Epithelial cell of proximal tubule (primary cell): ENCODE measurements around the gene PRMT9. TPM values are rescaled to one million over a fixed set of nuclear protein-coding genes. Genes with fewer than 3 reads are reported as not detected.

Experiments
- DNase-seq: peaks from one replicate; pipeline ENCODE4 v3.0.0-alpha.2; 2011; ENCODE audit warnings: low read depth
- H3K4me3 ChIP-seq: 2 replicates; pipeline ENCODE4 v1.5.1; 2011; ENCODE audit warnings: low read depth, mild to moderate bottlenecking, low read length
- total RNA-seq: library from RNA; depleted of rRNA; stranded (reverse); fragments of >200 nt; gene quantifications from 2 replicates; pipeline ENCODE4 v1.2.3, GENCODE V29; 2015
- TF ChIP-seq, protein P1 (sequence below): conservative IDR thresholded peaks from 2 replicates; pipeline ENCODE4 v1.5.1; 2012; ENCODE audit warnings: low read depth, mild to moderate bottlenecking, low read length

PRMT9 gene
- total RNA-seq, 1 donor from 2014 or later: 6.5 TPM

DNA sequence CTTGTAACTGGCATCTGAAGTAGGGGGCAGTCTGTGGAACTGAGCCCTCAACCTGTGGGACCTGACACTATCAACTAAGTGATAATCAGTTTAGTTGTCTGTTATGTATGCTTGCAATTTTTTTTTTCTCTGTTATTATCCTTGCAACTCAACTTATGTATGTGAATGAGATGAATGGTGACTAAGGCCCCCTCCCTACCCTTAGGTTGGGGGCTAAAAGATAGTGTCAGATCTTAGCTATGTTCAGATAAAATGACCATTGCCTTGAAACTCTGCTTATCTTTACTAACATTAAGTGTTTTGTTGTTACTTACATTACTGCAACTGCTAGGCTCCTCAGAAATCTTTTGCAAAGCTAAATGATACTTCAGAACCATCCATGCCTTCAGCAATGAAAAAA, 35.3 kb downstream of the PRMT9 start:
- H3K4me3 ChIP-seq: no peak overlapping the region
- DNase-seq: no peak
- TF ChIP-seq, protein P1, sequence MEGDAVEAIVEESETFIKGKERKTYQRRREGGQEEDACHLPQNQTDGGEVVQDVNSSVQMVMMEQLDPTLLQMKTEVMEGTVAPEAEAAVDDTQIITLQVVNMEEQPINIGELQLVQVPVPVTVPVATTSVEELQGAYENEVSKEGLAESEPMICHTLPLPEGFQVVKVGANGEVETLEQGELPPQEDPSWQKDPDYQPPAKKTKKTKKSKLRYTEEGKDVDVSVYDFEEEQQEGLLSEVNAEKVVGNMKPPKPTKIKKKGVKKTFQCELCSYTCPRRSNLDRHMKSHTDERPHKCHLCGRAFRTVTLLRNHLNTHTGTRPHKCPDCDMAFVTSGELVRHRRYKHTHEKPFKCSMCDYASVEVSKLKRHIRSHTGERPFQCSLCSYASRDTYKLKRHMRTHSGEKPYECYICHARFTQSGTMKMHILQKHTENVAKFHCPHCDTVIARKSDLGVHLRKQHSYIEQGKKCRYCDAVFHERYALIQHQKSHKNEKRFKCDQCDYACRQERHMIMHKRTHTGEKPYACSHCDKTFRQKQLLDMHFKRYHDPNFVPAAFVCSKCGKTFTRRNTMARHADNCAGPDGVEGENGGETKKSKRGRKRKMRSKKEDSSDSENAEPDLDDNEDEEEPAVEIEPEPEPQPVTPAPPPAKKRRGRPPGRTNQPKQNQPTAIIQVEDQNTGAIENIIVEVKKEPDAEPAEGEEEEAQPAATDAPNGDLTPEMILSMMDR: no peak

DNA sequence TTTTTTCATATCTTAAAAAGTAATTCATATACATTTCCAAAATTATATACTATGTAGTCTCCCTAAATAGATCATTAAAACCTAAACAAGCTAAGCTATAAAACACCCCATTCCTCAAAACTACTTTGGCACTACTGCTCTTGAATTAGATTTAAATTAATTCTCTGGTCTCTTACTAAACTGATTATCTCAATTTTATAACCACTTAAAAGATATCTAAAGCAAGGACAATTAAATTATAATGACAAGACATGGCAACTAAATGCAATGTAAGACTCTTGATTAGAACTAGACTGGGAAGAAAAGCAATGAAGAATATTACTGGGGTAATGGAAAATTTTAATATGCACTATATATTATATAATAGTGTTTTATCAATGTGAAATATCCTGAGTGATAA, 38.9 kb downstream of the PRMT9 start:
- DNase-seq: no peak
- no peak overlapping the region for H3K4me3 ChIP-seq
- TF ChIP-seq, protein P1: no peak

DNA sequence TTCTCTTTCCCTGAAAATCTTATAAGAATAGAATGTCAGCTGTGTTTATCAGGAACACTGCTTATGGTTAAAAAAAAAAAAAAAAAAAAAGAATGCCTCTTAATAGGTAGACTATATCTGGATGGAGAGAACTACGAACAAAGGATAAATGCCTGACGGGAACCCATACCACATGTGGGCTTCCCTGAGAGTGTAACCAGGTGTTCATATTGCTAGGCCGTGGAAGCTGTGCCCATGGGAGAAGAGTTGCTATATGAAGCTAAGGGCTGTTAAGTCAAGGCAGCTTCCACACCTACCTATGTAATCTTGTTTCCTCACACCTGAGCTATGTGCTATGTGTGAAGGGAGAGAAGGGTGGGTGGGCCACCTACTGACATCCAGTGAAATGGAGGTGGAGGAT, 39.5 kb downstream of the PRMT9 start:
- TF ChIP-seq, protein P1: no peak
- DNase-seq: no peak
- H3K4me3 ChIP-seq: no peak overlapping the region

DNA sequence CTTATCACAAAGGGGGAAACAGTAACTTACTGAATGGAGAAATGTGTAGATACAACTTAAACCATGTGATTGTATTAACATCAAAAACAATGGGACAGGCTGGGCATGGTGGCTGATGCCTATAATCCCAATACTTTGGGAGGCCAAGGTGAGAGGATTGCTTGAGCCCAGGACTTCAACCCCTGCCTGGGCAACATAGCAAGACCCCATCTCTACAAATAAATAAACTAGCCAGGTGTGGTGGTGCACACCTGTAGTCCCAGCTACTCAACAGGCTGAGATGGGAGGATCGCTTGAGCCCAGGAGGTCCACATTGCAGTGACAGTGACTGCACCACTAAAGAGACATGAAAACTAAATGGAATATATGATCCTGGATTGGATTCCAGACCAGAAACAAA, 40.3 kb downstream of the PRMT9 start:
- TF ChIP-seq, protein P1: no peak
- no peak overlapping the region for H3K4me3 ChIP-seq
- no peak for DNase-seq

DNA sequence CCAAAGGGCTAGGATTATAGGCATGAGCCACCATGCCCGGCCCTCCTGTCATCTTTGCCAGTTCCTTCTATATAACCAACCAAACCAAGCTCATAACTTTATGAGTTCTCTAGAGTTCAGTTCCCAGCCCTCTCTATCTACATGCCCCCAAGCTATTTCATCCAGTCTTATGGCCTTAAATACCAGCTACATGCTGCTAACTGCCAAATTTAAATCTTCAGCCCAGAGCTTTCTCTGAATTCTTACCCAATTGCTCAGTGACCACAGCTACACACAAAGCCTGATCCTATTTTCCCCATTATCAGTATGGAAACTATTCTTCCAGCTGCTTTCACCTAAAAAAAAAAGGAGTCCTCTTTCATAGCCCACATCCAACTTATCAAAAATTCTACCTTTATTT, 43.6 kb downstream of the PRMT9 start:
- TF ChIP-seq, protein P1: no peak
- H3K4me3 ChIP-seq: no peak overlapping the region
- DNase-seq: no peak

DNA sequence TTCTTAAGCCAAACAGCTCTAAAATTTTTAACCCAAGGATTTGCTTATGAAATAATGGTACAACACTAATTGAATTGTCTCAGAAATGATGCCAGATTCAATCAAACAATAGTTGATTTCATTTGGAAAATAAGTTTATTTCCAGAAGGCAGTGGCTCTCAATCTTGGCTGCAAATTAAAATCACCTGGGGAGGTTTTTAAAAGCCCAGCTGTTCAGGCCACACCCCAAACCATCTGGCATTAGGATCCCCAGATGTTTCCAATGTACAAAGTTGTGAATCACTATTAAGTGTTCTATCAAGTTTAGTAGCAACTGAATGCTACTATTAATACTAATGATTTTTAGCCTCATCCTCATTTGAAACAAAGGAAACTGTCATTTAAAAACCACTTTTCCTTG, 44.6 kb downstream of the PRMT9 start:
- H3K4me3 ChIP-seq: no peak overlapping the region
- DNase-seq: no peak
- TF ChIP-seq, protein P1: no peak

DNA sequence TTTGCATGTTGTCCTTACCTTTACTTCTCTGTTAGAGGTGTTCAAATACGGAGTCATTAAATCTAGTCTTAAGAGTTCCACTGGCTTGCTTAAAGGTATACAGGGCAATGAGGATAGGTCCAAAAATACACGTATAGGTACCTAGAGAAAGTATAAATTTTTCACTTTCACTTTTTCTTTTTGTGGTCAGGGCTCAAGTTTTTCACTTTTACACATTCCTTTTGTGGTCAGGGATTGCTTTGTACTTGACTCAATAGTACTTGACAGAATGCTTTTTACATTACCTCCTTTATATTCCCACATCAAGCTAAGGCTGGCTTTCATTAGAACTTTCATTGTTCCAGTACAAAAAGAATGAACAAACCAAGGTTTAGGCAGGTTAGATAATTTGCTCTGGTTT, 45.0 kb downstream of the PRMT9 start:
- TF ChIP-seq, protein P1: no peak
- no peak for DNase-seq
- no peak overlapping the region for H3K4me3 ChIP-seq
